Thyroid gland (tissue), 4 donors: ENCODE data around the gene ADAMTS16. TPM values are rescaled to one million over a fixed set of nuclear protein-coding genes. Genes with fewer than 3 reads are reported as not detected.

Source experiments
- DNase-seq, 2 donors: peaks; one replicate each; pipeline ENCODE4 v3.0.0-alpha.2; 2019
- H3K27ac ChIP-seq, 3 donors: fragments of 200-600 bp; sonication (generic); 1 replicate in 2 of 3; 2 replicates in 1 of 3; pipeline ENCODE4 v1.5.1; 2016 to 2019; ENCODE audit warnings: mild to moderate bottlenecking in 1 of 3, moderate library complexity in 1 of 3
- H3K27me3 ChIP-seq: fragments of 200-600 bp; sonication (generic); one replicate; pipeline ENCODE4 v1.5.1; 2019
- H3K36me3 ChIP-seq, 2 donors: fragments of 200-600 bp; sonication (generic); one replicate each; pipeline ENCODE4 v1.5.1; 2016 to 2019
- H3K4me1 ChIP-seq, 2 donors: fragments of 200-600 bp; sonication (generic); one replicate each; pipeline ENCODE4 v1.5.1; 2017 to 2019
- H3K4me3 ChIP-seq, 3 donors: fragments of 200-600 bp; sonication (generic); replicated peaks in 1 of 3; 1 replicate in 2 of 3; 2 replicates in 1 of 3; pipeline ENCODE4 v1.5.1; 2016; ENCODE audit warnings: mild to moderate bottlenecking in 1 of 3
- H3K9me3 ChIP-seq: fragments of 200-600 bp; sonication (generic); one replicate; pipeline ENCODE4 v1.5.1; 2017
- CTCF ChIP-seq, 6 experiments: fragments of 200-600 bp in 3 of 6; fragments of 450-650 bp in 3 of 6; sonication (generic) in 3 of 6; IDR thresholded peaks; one replicate each; pipeline ENCODE4 v1.5.1; 2016 to 2019; ENCODE audit warnings: antibody characterized with exemption in 6 of 6, mild to moderate bottlenecking in 2 of 6, inconsistent platforms in 1 of 6, moderate library complexity in 1 of 6
- POLR2A ChIP-seq, 2 donors: fragments of 450-650 bp; IDR thresholded peaks; one replicate each; pipeline ENCODE4 v1.6.1; 2017; ENCODE audit warnings: antibody characterized with exemption in 2 of 2, mild to moderate bottlenecking in 2 of 2, moderate library complexity in 1 of 2
- WGBS, 2 donors: methylation state at CpG; one replicate each; pipeline ENCODE4 v1.1.5; 2017; 5-methylcytosine and 5-hydroxymethylcytosine counted together
- intact Hi-C: fragments of 100-400 bp; cut with DNase I; formaldehyde crosslinking; loops from one replicate; pipeline ENCODE4 v1.15.1; 2023
- total RNA-seq, 4 donors: library from RNA; depleted of rRNA; stranded (reverse); fragments of >200 nt; gene quantifications; one replicate each; pipeline ENCODE4 v1.2.3, GENCODE V29; 2016

The ADAMTS16 gene
- total RNA-seq, 4 donors from 2014 or later: 0.11 to 1.0 (median 0.16) TPM

- TF ChIP-seq CTCF (IDR thresholded peaks at IDR 0.05) (no peak), POLR2A (IDR thresholded peaks at IDR 0.05) (no peak)
- 76 to 82% methylated on average over 13 of the region's 13 CpGs for WGBS, 2 donors
- H3K27ac ChIP-seq: no peak overlapping the region
These were observed 158.9 kb downstream of the ADAMTS16 start for GRCh38 chr5:5298841-5299541.

GRCh38 chr5:5301176-5301575 is 161.0 kb downstream of the ADAMTS16 start:
- H3K4me1 ChIP-seq: no peaks in the 10 kb centered on the region
- TF ChIP-seq CTCF (IDR thresholded peaks at IDR 0.05) (no peak), POLR2A (IDR thresholded peaks at IDR 0.05) (no peak)
- WGBS, 2 donors: 37 to 83% methylated on average over 3 of the region's 3 CpGs
- intact Hi-C loops: no loop called here
- no peak overlapping the region for H3K27ac ChIP-seq
- H3K36me3 ChIP-seq: no peaks in the 10 kb centered on the region
- no peaks in the 10 kb centered on the region for H3K27me3 ChIP-seq
- H3K9me3 ChIP-seq: no peaks in the 10 kb centered on the region
- H3K4me3 ChIP-seq: no peak overlapping the region
- no peak for DNase-seq

More at GRCh38 chr5:5298841-5299541, 158.9 kb downstream of the ADAMTS16 start:
- H3K4me3 ChIP-seq: no peak overlapping the region
- H3K27me3 ChIP-seq: no peaks in the 10 kb centered on the region
- H3K9me3 ChIP-seq: no peaks in the 10 kb centered on the region
- no peaks in the 10 kb centered on the region for H3K4me1 ChIP-seq
- intact Hi-C loops: no loop called here
- DNase-seq: no peak
- no peaks in the 10 kb centered on the region for H3K36me3 ChIP-seq

- Histone ChIP-seq H3K4me1 (no peaks in the 10 kb centered on the region), H3K36me3 (no peaks in the 10 kb centered on the region), H3K9me3 (no peaks in the 10 kb centered on the region), H3K4me3 (no peak overlapping the region), H3K27ac (no peak overlapping the region), H3K27me3 (no peaks in the 10 kb centered on the region)
- 73 to 88% methylated on average over 4 of the region's 4 CpGs for WGBS, 2 donors
- no peak for DNase-seq
- TF ChIP-seq POLR2A (IDR thresholded peaks at IDR 0.05) (no peak), CTCF (IDR thresholded peaks at IDR 0.05) (no peak)
- intact Hi-C loops: no loop called here
These were observed 162.1 kb downstream of the ADAMTS16 start for GRCh38 chr5:5302201-5302600.

- DNase-seq: no peak
- no peaks in the 10 kb centered on the region for H3K4me1 ChIP-seq
- no peak overlapping the region for H3K4me3 ChIP-seq
- no peaks in the 10 kb centered on the region for H3K36me3 ChIP-seq
- H3K27ac ChIP-seq: no peak overlapping the region
- no peaks in the 10 kb centered on the region for H3K27me3 ChIP-seq
- no peaks in the 10 kb centered on the region for H3K9me3 ChIP-seq
- no peak for TF ChIP-seq CTCF (IDR thresholded peaks at IDR 0.05)
- no peak for TF ChIP-seq POLR2A (IDR thresholded peaks at IDR 0.05)
- intact Hi-C loops: no loop called here
- WGBS, 2 donors: 98 to 100% methylated on average over 3 to 7 of the region's 15 CpGs
These were observed 163.1 kb downstream of the ADAMTS16 start for GRCh38 chr5:5303242-5303641.

GRCh38 chr5:5304361-5305020 is 164.4 kb downstream of the ADAMTS16 start:
- WGBS, 2 donors: 16 to 44% methylated on average over 10 of the region's 10 CpGs
- H3K36me3 ChIP-seq: no peaks in the 10 kb centered on the region
- no peaks in the 10 kb centered on the region for H3K27me3 ChIP-seq
- intact Hi-C loops: no loop called here
- no peak for TF ChIP-seq POLR2A (IDR thresholded peaks at IDR 0.05)
- no peak for TF ChIP-seq CTCF (IDR thresholded peaks at IDR 0.05)
- no peak overlapping the region for H3K27ac ChIP-seq
- H3K4me3 ChIP-seq: no peak overlapping the region
- no peaks in the 10 kb centered on the region for H3K9me3 ChIP-seq
- DNase-seq: no peak
- no peaks in the 10 kb centered on the region for H3K4me1 ChIP-seq
